PC-3 (cell line): ENCODE results near the gene IMPA2. TPM values are rescaled to one million over a fixed set of nuclear protein-coding genes. Genes with fewer than 3 reads are reported as not detected.

Source experiments
- ATAC-seq: fragments of 200-7000 bp; cut with Tn5 transposase; 2 replicates; pipeline ENCODE4 v1.9.1; 2020; ENCODE audit warnings: mild to moderate bottlenecking, moderate library complexity
- BruUV-seq: library from RNA; stranded (reverse); fragments of 400-500 nt; replicated peaks from 2 replicates; lab custom pipeline; 2021; lab: Mats Ljungman, UMichigan
- CTCF ChIA-PET: fragments of 300-600 bp; sonication (Branson Sonifier 250); formaldehyde crosslinking; loops from one replicate; lab custom pipeline; 2022; ENCODE audit warnings: antibody characterized with exemption; lab: Charles Lee
- POLR2A ChIA-PET: fragments of 300-600 bp; sonication (Branson Sonifier 250); formaldehyde crosslinking; loops from one replicate; lab custom pipeline; 2022; ENCODE audit warnings: antibody characterized with exemption; ENCODE audit not compliant: unreplicated experiment; lab: Charles Lee
- DNase-seq: peaks from one replicate; pipeline ENCODE4 v3.0.0-alpha.2; 2015
- H2AFZ ChIP-seq: fragments of 300-600 bp; sonication (generic); 2 replicates; pipeline ENCODE4 v1.6.0; 2016; ENCODE audit warnings: antibody characterized with exemption, low read length
- H3F3A ChIP-seq: fragments of 300-600 bp; sonication (generic); one replicate; pipeline ENCODE4 v1.6.0; 2017; ENCODE audit warnings: antibody characterized with exemption, low read length, control low read depth, mild to moderate bottlenecking; ENCODE audit not compliant: unreplicated experiment
- H3K27ac ChIP-seq: fragments of 300-600 bp; sonication (generic); 2 replicates; pipeline ENCODE4 v1.5.1; 2016; ENCODE audit warnings: mild to moderate bottlenecking, low read length
- H3K27me3 ChIP-seq: fragments of 300-600 bp; sonication (generic); 2 replicates; pipeline ENCODE4 v1.6.1; 2016; ENCODE audit warnings: low read length, mixed read lengths
- H3K36me3 ChIP-seq: fragments of 300-600 bp; sonication (generic); 2 replicates; pipeline ENCODE4 v1.6.1; 2016; ENCODE audit warnings: low read depth, mixed run types, low read length, mixed read lengths
- H3K4me1 ChIP-seq: fragments of 300-600 bp; sonication (generic); 2 replicates; pipeline ENCODE4 v1.5.1; 2016; ENCODE audit warnings: low read length; ENCODE audit not compliant: insufficient read depth
- H3K4me2 ChIP-seq: fragments of 300-600 bp; sonication (generic); 2 replicates; pipeline ENCODE4 v1.6.0; 2016; ENCODE audit warnings: low read length
- H3K4me3 ChIP-seq: fragments of 300-600 bp; sonication (generic); 2 replicates; pipeline ENCODE4 v1.5.1; 2016; ENCODE audit warnings: mild to moderate bottlenecking, low read length, mixed read lengths
- H3K79me2 ChIP-seq: fragments of 300-600 bp; sonication (generic); 2 replicates; pipeline ENCODE4 v1.6.1; 2017; ENCODE audit warnings: low read length, mixed read lengths
- H3K9ac ChIP-seq: fragments of 300-600 bp; sonication (generic); 2 replicates; pipeline ENCODE4 v1.6.0; 2016; ENCODE audit warnings: mild to moderate bottlenecking, low read length
- H3K9me2 ChIP-seq: fragments of 300-600 bp; sonication (generic); replicated peaks from 2 replicates; pipeline ENCODE4 v1.6.1; 2016; ENCODE audit warnings: mixed run types, low read length, mixed read lengths
- H3K9me3 ChIP-seq: fragments of 300-600 bp; sonication (generic); 2 replicates; pipeline ENCODE4 v1.6.1; 2016; ENCODE audit warnings: low read length, mixed read lengths
- H4K20me1 ChIP-seq: fragments of 300-600 bp; sonication (generic); 2 replicates; pipeline ENCODE4 v1.6.1; 2016; ENCODE audit warnings: low read length, mixed read lengths
- EZH2 ChIP-seq: fragments of 300-600 bp; sonication (generic); IDR thresholded peaks from one replicate; pipeline ENCODE4 v1.6.1; 2017; ENCODE audit warnings: antibody characterized with exemption, mild to moderate bottlenecking, low read length; ENCODE audit not compliant: unreplicated experiment
- EZH2phosphoT487 ChIP-seq: fragments of 300-600 bp; sonication (generic); IDR thresholded peaks from 2 replicates; pipeline ENCODE4 v1.6.1; 2018; ENCODE audit warnings: mild to moderate bottlenecking, antibody characterized with exemption, low read length, borderline replicate concordance
- intact Hi-C: fragments of 100-400 bp; cut with micrococcal nuclease; formaldehyde crosslinking; loops from 2 replicates; pipeline ENCODE4 v1.9.0; 2023
- total RNA-seq: library from RNA; depleted of rRNA; stranded (reverse); fragments of >200 nt; gene quantifications from 2 replicates; pipeline ENCODE4 v1.2.3, GENCODE V29; 2014
- TF ChIP-seq, protein P1 (sequence below): fragments of 300-600 bp; sonication (generic); conservative IDR thresholded peaks from 2 replicates; pipeline ENCODE4 v1.5.1; 2017; ENCODE audit warnings: antibody characterized with exemption, low read depth, mild to moderate bottlenecking, low read length

The IMPA2 gene
- total RNA-seq, 1 experiment from 2014 or later = 38.2 TPM

DNA sequence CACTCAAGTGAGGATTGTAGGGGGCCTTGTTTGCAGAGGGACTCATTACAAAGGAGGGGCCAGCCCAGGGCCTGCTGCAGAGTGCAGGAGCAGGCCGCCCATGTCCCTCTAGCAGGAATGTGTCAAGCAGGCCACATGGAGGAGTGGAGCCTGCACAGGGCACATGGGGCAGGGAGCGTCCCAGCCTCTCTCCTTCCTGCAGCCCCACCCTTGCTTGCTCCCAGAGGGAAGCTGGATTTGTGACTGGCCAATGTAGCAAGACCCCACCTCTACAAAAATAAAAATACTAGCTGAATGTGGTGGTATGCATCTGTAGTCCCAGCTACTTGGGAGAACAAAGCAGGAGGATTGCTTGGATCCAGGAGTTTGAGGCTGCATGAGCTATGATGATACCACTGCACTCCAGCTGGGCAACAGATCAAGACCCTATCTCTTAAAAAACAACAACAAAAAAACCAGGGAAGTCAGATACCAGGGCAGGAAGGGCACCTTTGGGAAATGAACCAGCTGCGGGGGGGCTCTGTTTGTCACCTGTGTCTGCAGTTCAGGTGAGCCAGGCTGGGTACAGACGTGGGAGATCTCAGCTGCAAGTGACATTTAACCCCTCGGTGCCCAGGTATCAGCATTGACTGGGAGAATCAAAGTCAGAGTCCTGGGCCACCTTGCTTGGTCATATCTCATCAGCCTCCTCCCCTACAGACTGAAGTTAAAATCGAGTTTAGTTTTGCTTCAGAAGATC, 27.7 kb downstream of the IMPA2 start:
- intact Hi-C loops = no loop called here
- CTCF ChIA-PET = interaction anchor here (1.5 kb wide), 1 partner anchor 13 kb away, joined by 5 read pairs; no protein-coding TSS in a partner anchor
- ATAC-seq (no peak), DNase-seq (no peak)
- H2AFZ ChIP-seq = no peak overlapping the region
- no peak overlapping the region for H3K27ac ChIP-seq
- peaks cover 31% of the 10 kb centered on the region for H3K4me1 ChIP-seq
- no peak overlapping the region for H3K4me3 ChIP-seq
- TF ChIP-seq, protein P1, sequence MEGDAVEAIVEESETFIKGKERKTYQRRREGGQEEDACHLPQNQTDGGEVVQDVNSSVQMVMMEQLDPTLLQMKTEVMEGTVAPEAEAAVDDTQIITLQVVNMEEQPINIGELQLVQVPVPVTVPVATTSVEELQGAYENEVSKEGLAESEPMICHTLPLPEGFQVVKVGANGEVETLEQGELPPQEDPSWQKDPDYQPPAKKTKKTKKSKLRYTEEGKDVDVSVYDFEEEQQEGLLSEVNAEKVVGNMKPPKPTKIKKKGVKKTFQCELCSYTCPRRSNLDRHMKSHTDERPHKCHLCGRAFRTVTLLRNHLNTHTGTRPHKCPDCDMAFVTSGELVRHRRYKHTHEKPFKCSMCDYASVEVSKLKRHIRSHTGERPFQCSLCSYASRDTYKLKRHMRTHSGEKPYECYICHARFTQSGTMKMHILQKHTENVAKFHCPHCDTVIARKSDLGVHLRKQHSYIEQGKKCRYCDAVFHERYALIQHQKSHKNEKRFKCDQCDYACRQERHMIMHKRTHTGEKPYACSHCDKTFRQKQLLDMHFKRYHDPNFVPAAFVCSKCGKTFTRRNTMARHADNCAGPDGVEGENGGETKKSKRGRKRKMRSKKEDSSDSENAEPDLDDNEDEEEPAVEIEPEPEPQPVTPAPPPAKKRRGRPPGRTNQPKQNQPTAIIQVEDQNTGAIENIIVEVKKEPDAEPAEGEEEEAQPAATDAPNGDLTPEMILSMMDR = no peak
- no peak for TF ChIP-seq EZH2
- TF ChIP-seq EZH2phosphoT487 = no peak
- no peaks in the 10 kb centered on the region for H3K9me3 ChIP-seq
- H3F3A ChIP-seq = no peaks in the 10 kb centered on the region
- H4K20me1 ChIP-seq = no peaks in the 10 kb centered on the region
- POLR2A ChIA-PET = no interaction called here
- H3K9me2 ChIP-seq = no peaks in the 10 kb centered on the region
- H3K79me2 ChIP-seq = no peaks in the 10 kb centered on the region
- no TSS peak for BruUV-seq
- no peak overlapping the region for H3K4me2 ChIP-seq
- no peak overlapping the region for H3K9ac ChIP-seq
- no peaks in the 10 kb centered on the region for H3K27me3 ChIP-seq
- H3K36me3 ChIP-seq = no peaks in the 10 kb centered on the region; the same call in 1 of the 2 replicates

DNA sequence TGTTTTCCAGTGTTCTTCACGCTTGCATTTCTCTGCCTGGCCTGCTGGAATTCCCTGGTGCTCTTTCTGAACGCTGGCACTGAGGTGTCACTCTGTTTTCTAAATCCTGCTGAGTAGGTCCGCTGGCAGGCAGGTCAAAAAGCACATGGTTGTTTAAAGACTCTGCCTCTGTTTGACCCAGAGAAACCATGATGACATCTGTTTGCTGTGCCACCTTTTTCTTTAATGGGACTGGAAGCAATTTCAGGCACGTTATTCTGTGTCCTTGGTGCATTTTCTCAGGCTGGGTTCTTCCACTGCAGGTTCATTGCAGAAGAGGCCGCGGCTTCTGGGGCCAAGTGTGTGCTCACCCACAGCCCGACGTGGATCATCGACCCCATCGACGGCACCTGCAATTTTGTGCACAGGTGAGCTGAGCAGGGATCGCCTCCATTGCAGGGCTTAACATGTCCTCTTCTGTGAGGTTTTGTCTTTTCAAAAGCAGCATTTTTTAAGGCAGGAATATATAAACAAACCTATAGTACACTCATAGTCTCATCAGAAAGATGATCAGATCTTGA, 28.4 kb downstream of the IMPA2 start:
- Histone ChIP-seq H3K4me3 (no peak overlapping the region), H2AFZ (no peak overlapping the region), H3K4me2 (no peak overlapping the region), H3K4me1 (peaks cover 25% of the 10 kb centered on the region), H3K27ac (no peak overlapping the region), H3F3A (no peaks in the 10 kb centered on the region), H3K9me3 (no peaks in the 10 kb centered on the region), H3K36me3 (no peaks in the 10 kb centered on the region; the same call in 1 of the 2 replicates), H3K9ac (no peak overlapping the region), H3K9me2 (no peaks in the 10 kb centered on the region), H3K27me3 (no peaks in the 10 kb centered on the region), H3K79me2 (no peaks in the 10 kb centered on the region), H4K20me1 (no peaks in the 10 kb centered on the region)
- no TSS peak for BruUV-seq
- intact Hi-C loops = no loop called here
- ChIA-PET POLR2A (no interaction called here), CTCF (no interaction called here)
- TF ChIP-seq EZH2phosphoT487 (no peak), EZH2 (no peak)
- TF ChIP-seq, protein P1 = no peak
- DNase-seq = no peak
- no peak for ATAC-seq
